Measurements from ENCODE around the gene TRMU.
"Not testable (repeated sequence)": the region's sequence is repeated elsewhere in the genome, so short reads cannot be mapped to it uniquely, and the experiment has no call there.

Gene TRMU

GRCh38 chr22:46300491-46300890, 35.0 kb upstream of the TRMU start:
- no peak for DNase-seq

- DNase-seq, result no peak
Measured at GRCh38 chr22:46303347-46303965, 32.1 kb upstream of the TRMU start.

DNA sequence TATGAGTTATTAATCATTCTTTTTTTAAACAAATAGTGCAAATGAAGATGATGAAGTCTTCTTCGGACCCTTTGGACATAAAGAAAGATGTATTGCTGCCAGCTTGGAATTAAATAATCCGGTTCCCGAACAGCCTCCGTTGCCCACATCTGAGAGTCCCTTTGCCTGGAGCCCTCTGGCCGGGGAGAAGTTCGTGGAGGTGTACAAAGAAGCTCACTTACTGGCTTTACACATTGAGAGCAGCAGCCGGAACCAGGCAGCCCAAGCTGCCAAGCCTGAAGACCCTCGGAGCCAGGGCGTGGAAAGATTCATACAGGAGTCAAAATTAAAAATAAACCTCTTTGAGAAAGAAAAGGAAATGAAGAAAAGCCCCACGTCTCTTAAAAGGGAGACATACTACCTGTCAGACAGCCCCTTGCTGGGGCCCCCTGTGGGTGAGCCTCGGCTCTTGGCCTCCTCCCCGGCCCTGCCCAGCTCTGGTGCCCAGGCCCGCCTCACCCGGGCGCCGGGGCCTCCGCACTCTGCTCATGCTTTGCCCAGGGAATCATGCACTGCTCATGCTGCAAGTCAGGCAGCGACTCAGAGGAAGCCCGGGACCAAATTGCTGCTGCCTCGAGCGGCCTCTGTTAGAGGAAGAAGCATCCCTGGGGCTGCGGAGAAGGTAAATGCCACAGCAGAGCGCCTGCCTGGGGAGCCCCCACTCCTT, 27.1 kb upstream of the TRMU start:
- no peak for DNase-seq

- no peak for DNase-seq
Measured at GRCh38 chr22:46309526-46310085, 25.9 kb upstream of the TRMU start.

DNA sequence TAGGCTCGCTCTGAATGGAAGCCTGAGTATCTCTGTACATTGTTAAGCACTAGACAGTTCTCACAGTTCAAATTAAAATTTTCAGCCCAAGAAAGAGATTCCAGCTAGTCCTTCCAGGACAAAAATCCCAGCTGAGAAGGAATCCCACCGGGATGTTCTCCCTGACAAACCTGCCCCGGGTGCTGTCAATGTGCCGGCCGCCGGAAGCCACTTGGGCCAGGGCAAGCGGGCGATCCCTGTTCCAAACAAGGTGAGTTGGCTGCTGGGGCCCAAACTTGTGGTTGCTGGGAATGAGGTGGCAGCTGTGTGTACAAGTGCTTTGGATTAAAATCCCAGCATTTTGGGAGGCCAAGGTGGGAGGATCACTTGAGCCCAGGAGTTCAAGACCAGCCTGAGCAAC, 23.5 kb upstream of the TRMU start:
- no peak for DNase-seq

GRCh38 chr22:46312848-46313247, 22.7 kb upstream of the TRMU start:
- DNase-seq, result not testable (repeated sequence)

GRCh38 chr22:46315976-46316375, 19.5 kb upstream of the TRMU start:
- DNase-seq, result no peak

GRCh38 chr22:46317646-46318045, 17.9 kb upstream of the TRMU start:
- no peak for DNase-seq

GRCh38 chr22:46318576-46318975, 16.9 kb upstream of the TRMU start:
- DNase-seq, result no peak

DNA sequence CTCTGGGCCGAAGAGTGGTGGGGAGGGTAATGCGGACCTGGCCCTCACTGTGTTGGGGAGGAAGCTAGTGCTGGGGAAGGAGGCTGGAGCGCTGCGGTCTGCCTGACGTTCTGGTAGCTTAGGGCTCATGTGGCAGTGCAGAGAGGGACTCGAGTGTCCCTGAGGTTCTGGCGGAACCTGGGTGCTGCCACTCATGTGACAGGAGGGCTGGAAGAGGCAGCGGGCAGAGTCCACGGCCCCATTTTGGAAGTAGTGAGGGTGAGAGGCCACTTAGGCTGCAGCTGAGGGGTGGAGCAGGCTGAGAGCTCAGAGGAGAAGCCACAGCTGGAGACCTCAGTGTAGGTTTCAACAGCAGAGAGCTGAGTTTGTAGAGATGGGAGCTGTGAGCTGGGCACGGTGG, 16.2 kb upstream of the TRMU start:
- DNase-seq, result no peak

- DNase-seq, result no peak
Measured at GRCh38 chr22:46320166-46320710, 15.3 kb upstream of the TRMU start.

DNA sequence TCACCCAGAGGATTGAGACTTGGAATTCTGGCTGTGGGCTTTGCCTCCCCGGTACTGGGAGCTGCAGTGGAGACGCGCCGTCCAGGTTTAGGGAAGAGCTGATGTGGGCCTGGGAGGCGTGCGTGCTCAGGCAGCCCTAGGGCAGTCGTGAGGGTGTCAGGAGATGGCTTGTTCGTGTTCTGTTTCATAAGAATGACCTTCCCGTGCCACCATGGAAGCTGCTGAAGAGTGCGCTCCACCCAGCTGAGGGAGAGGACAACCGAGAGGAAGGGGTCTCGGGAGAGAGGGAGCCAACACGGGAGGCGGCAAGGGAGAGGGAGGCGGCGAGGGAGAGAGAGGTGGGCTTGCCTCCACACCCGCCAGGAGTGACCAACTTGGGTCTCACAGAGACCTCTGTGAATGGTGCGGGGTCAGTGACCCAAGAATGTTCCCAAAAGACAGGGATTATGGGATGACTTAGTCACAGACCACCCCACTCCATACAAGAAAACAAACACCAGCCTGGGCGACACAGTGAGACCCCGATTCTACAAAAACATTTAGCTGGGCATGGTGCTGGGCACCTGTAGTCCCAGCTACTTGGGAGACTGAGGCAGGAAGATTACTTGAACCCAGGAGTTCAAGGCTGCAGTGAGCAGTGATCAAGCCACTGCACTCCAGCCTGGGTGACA, 14.7 kb upstream of the TRMU start:
- no peak for DNase-seq

DNA sequence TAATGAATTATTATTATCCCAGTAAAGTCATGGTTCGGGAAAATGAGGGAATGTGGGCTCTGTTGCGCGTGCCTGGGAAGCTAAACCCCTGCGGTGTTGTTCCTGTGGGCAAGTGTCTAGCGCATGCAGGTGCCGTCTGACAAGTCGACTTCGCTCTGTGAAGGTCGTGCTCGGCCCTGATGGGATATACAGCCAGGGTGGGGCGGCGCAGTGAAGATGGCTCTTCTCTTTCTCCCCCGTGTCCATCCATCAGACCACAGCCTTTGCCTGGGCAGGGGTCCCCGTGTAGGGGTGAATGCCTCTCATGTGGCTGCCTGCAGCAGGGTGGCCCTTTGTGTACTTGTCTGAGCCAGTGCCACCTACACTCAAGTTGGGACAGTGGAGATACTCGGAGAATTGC, 12.8 kb upstream of the TRMU start:
- DNase-seq, result no peak

DNA sequence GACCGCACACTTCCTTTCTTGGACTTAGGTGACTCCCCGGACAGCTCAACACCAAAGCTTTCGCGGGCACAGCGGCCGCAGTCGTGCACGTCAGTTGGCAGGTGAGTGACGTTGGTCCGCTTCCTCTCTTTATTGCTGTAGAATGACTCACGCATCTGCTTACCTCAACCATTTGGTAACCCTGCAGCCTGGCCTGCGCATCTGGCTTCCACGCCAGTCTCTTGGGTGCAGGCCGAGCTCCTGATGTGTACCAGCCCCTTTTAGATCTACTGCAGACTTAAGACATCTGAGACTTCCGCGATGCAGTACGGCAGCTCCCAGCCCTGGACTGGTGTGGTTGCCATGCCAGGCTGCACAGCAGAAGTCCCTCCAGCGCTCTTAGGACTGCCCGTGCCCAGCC, 12.4 kb upstream of the TRMU start:
- no peak for DNase-seq

DNA sequence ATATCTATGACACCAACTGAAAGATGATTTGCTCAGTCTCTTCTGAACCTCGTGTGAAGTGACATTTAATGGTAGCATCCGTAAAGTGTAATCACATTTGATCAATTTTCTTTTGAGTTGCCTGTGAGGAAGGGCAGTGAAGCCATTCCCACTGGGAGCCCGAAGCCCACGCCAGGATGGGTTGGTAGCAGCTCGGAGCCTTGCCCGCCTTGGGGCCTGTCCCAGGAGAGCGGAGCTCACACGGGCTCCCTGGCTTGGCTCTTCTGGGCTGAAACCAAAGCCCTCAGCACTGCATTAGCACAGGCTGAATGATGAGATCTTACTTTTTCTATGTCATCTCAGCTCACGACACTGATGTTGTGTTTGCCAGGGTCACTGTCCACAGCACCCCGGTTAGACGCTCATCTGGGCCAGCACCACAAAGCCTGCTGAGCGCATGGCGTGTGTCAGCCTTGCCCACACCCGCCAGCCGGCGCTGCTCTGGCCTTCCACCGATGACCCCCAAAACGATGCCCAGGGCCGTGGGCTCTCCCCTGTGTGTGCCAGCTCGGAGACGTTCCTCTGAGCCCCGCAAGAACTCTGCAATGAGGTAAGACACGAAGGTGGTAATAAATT, 9.3 kb upstream of the TRMU start:
- DNase-seq, result no peak

DNA sequence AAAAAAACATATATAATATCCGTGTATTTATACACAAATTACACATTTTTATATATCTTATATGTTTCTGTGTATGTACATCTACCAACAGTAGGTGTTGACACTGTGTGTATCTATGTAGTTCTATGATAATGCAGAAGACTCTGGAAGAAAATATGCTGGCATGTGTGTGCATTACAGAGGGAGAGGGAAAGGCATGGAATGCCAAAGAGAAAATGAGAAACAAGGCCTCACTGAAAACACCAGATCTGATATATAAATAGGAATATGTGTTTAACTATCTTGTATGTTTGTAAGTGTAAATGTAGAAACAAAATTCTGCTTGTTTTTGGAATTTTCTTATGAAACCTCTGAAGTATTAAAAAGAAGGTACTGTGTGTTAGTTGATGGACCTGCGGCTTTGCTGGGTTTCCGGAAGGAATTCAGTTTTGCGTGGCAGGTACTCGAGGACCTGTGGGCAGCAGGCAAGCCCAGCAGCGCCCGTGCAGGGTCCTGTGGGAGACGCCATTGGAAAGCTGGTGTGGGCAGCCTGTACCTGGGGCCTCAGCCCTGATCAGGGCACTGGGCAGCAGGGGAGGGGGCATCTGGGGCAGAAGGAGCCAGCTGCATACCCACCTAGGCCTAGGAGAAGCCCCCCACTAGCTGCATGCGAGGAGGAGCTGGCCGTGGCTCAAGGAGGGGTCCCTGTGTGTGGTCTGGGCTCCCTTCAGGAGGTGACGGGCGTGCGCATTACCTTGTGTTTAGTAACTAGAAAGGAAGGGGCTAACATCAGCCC, 7.6 kb upstream of the TRMU start:
- no peak for DNase-seq

- DNase-seq, result no peak
Measured at GRCh38 chr22:46328797-46329196, 6.7 kb upstream of the TRMU start.

DNA sequence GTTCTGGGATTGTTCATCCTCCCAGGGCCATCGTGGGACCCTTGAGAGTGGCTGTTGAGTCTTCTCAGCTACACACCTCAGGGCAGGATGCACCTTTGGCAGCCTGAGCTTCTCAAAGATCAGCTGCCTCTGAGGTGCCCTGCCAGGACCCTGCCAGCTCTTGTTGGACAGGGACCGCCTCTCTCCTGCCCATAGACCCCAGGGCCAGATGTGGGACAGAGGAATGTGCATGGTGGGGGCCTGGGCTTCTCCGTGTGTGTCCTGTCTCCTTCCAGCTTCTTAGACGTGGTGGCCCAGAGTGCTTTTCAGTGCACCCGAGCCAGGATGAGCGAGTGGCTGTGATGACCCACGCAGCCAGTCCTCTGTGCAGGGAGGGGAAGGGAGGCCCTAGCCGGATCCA, 5.9 kb upstream of the TRMU start:
- no peak for DNase-seq

DNA sequence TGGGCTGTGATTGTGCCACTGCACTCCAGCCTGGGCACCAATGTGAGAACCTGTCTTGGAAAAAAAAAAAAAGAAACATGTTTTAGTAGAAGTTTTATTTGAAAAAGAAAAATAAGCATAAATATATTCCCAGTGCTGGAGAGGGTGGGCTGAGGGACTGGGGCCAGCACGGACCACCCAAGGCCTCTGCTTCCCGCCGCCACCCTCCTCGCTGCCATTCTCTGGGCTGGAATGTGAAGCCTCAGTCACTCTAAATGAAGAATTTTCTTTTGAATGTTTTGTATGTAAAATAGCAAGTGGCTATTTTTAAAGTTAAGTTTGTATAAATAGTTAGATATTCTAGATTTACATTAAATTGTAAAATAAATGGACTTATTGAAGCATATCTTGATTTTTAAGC, 5.1 kb upstream of the TRMU start:
- DNase-seq, result no peak

- DNase-seq, result no peak
Measured at GRCh38 chr22:46331496-46331895, 4.0 kb upstream of the TRMU start.

GRCh38 chr22:46336119-46337078, 885 bp downstream of the TRMU start:
- DNase-seq, result no peak
